ENCODE data around the gene NTRK3. TPM values are rescaled to one million over a fixed set of nuclear protein-coding genes. Genes with fewer than 3 reads are reported as not detected.

Gene NTRK3
- polyA plus RNA-seq, 1 donor (not counting 4 experiments of a cell fraction or from before 2014, with no cell fraction given): not detected

- Histone ChIP-seq H3K4me2 (ENCODE audit: control insufficient read depth, extremely low read depth, insufficient read depth, low read depth, low read length) (no peak overlapping the region), H3K36me3 (ENCODE audit: control insufficient read depth in 2 of 2, extremely low read depth in 1 of 2, insufficient read depth in 2 of 2, low read length in 2 of 2) (no peaks in the 10 kb centered on the region), H2AFZ (ENCODE audit: control insufficient read depth, low read length) (no peak overlapping the region), H3K4me3 (ENCODE audit: control insufficient read depth in 2 of 3, extremely low read depth in 1 of 3, insufficient read depth in 2 of 3, low read depth in 1 of 3, low read length in 3 of 3) (no peak overlapping the region), H3K27me3 (ENCODE audit: control insufficient read depth, extremely low read depth, insufficient read depth, low read length) (no peaks in the 10 kb centered on the region), H3K9me1 (ENCODE audit: control insufficient read depth, extremely low read depth, insufficient read depth, low read length) (no peaks in the 10 kb centered on the region), H3K4me1 (ENCODE audit: control insufficient read depth, extremely low read depth, insufficient read depth, low read length) (no peaks in the 10 kb centered on the region), H4K20me1 (ENCODE audit: control insufficient read depth, extremely low read depth, insufficient read depth, low read length) (no peaks in the 10 kb centered on the region), H3K27ac (ENCODE audit: control insufficient read depth, insufficient read depth, low read length) (no peak overlapping the region), H3K79me2 (ENCODE audit: control insufficient read depth, insufficient read depth, low read length) (no peaks in the 10 kb centered on the region), H3K9ac (ENCODE audit: control insufficient read depth, extremely low read depth, insufficient read depth, low read length) (no peak overlapping the region), H3K9me3 (ENCODE audit: control insufficient read depth, low read depth, low read length) (no peaks in the 10 kb centered on the region)
- DNase-seq (ENCODE audit: low read depth, low spot score) (no peak), FAIRE-seq (no peak)
- dilution Hi-C loops (cut with MboI; ENCODE audit: extremely low pct_ligation_motif_present, low sequenced_read_pairs): no loop called here
- TF ChIP-seq EZH2 (IDR thresholded peaks at IDR 0.05; ENCODE audit: low read length): no peak
- TF ChIP-seq, protein P1, sequence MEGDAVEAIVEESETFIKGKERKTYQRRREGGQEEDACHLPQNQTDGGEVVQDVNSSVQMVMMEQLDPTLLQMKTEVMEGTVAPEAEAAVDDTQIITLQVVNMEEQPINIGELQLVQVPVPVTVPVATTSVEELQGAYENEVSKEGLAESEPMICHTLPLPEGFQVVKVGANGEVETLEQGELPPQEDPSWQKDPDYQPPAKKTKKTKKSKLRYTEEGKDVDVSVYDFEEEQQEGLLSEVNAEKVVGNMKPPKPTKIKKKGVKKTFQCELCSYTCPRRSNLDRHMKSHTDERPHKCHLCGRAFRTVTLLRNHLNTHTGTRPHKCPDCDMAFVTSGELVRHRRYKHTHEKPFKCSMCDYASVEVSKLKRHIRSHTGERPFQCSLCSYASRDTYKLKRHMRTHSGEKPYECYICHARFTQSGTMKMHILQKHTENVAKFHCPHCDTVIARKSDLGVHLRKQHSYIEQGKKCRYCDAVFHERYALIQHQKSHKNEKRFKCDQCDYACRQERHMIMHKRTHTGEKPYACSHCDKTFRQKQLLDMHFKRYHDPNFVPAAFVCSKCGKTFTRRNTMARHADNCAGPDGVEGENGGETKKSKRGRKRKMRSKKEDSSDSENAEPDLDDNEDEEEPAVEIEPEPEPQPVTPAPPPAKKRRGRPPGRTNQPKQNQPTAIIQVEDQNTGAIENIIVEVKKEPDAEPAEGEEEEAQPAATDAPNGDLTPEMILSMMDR (optimal IDR thresholded peaks at IDR 0.05 in 1 of 3, IDR thresholded peaks at IDR 0.05 in 1 of 3, conservative IDR thresholded peaks at IDR 0.05 in 1 of 3; ENCODE audit: extremely low read depth in 1 of 3, insufficient read depth in 2 of 3, low read length in 3 of 3): no peak
Observed at GRCh38 chr15:88115486-88116152, 140.9 kb downstream of the NTRK3 start.

GRCh38 chr15:88113613-88114308, 142.8 kb downstream of the NTRK3 start:
- dilution Hi-C loops (cut with MboI; ENCODE audit: extremely low pct_ligation_motif_present, low sequenced_read_pairs): no loop called here
- no peak for FAIRE-seq
- no peaks in the 10 kb centered on the region for H3K9me3 ChIP-seq (ENCODE audit: control insufficient read depth, low read depth, low read length)

More at GRCh38 chr15:88113613-88114308, 142.8 kb downstream of the NTRK3 start:
- Histone ChIP-seq H3K4me2 (ENCODE audit: control insufficient read depth, extremely low read depth, insufficient read depth, low read depth, low read length) (no peak overlapping the region), H3K4me3 (ENCODE audit: control insufficient read depth in 2 of 3, extremely low read depth in 1 of 3, insufficient read depth in 2 of 3, low read depth in 1 of 3, low read length in 3 of 3) (no peak overlapping the region), H3K36me3 (ENCODE audit: control insufficient read depth in 2 of 2, extremely low read depth in 1 of 2, insufficient read depth in 2 of 2, low read length in 2 of 2) (no peaks in the 10 kb centered on the region), H3K27ac (ENCODE audit: control insufficient read depth, insufficient read depth, low read length) (no peak overlapping the region), H2AFZ (ENCODE audit: control insufficient read depth, low read length) (no peak overlapping the region), H3K79me2 (ENCODE audit: control insufficient read depth, insufficient read depth, low read length) (no peaks in the 10 kb centered on the region), H3K9ac (ENCODE audit: control insufficient read depth, extremely low read depth, insufficient read depth, low read length) (no peak overlapping the region), H3K4me1 (ENCODE audit: control insufficient read depth, extremely low read depth, insufficient read depth, low read length) (no peaks in the 10 kb centered on the region), H3K27me3 (ENCODE audit: control insufficient read depth, extremely low read depth, insufficient read depth, low read length) (no peaks in the 10 kb centered on the region), H3K9me1 (ENCODE audit: control insufficient read depth, extremely low read depth, insufficient read depth, low read length) (no peaks in the 10 kb centered on the region), H4K20me1 (ENCODE audit: control insufficient read depth, extremely low read depth, insufficient read depth, low read length) (no peaks in the 10 kb centered on the region)
- DNase-seq (ENCODE audit: low read depth, low spot score): no peak
- TF ChIP-seq EZH2 (IDR thresholded peaks at IDR 0.05; ENCODE audit: low read length): no peak
- TF ChIP-seq, protein P1 (optimal IDR thresholded peaks at IDR 0.05 in 1 of 3, IDR thresholded peaks at IDR 0.05 in 1 of 3, conservative IDR thresholded peaks at IDR 0.05 in 1 of 3; ENCODE audit: extremely low read depth in 1 of 3, insufficient read depth in 2 of 3, low read length in 3 of 3): no peak
